NCI-H187 (cell line): ENCODE data around the gene MAP2K7.
"Not testable (repeated sequence)": the region's sequence is repeated elsewhere in the genome, so short reads cannot be mapped to it uniquely, and the experiment has no call there.

ENCODE experiments used
- DNase-seq, 2 experiments: peaks; one replicate each; lab custom pipeline; 2025; lab: John Stamatoyannopoulos, UW

The MAP2K7 gene

GRCh38 chr19:7908078-7908699 lies 4.5 kb downstream of the MAP2K7 start:
- no peak for DNase-seq

DNA sequence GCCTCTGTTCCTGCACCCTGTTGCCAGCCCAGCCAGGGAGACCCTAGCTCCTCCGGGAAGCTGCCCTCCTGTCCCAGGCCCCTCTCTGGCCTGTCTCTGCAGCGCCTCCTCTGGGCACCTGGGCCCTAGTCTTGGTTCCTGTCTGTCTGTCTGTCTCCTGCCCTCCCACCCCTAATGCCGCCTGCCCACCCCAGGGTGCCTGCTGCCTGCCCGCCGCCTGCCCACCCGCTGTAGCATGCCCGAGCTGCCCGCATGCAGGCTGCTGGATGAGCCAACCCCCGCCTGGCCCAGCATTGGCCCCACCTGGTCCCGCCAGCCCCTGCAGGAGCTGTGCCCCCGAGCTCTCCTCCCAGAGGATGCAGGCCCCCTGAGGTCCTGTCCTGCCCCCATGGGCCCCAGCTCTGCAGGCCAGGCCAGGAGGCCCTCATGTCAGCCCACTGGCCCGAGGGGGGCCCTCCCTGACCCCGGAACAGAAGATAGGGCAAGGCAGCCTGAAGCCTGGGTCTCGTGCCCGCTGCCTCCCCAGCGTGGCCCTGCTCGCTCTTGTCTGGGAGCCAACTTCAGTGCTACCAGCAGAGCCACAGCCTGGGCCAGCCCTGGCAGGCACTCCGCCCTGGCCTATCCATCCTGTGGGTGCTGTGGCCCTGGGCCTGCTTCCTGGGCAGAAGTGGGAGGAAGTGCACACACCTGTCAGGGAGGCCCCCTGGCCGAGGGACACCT lies 5.2 kb downstream of the MAP2K7 start:
- no peak for DNase-seq

DNA sequence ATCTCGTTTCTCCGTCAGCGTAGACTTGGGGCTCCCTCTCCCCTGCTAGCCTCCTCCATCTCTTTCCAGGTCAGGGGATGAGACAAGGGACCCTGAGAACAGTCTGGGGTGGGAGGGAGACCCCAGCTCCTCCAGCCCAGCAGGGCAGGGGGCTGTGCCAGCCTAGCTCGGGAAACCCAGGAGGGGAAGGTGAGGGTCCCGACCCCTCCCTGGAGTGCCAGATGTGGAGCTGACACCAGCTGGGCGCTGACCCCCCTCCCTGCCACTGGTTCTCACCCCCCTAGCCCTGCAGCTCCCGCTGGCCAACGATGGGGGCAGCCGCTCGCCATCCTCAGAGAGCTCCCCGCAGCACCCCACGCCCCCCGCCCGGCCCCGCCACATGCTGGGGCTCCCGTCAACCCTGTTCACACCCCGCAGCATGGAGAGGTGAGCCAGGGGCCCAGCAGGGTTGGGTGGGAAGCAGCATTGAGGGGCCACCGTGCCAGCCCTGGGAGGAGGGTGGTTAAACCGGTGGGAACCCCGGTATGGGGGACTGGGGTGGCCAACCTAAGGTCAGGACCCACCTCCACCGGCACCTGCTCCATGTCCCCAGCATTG lies 5.9 kb downstream of the MAP2K7 start:
- DNase-seq: no peak

GRCh38 chr19:7910321-7911161 lies 6.9 kb downstream of the MAP2K7 start:
- DNase-seq: no peak

- no peak for DNase-seq
These were observed 7.9 kb downstream of the MAP2K7 start for GRCh38 chr19:7911508-7912143.

GRCh38 chr19:7912144-7912696 lies 8.5 kb downstream of the MAP2K7 start:
- no peak for DNase-seq

DNA sequence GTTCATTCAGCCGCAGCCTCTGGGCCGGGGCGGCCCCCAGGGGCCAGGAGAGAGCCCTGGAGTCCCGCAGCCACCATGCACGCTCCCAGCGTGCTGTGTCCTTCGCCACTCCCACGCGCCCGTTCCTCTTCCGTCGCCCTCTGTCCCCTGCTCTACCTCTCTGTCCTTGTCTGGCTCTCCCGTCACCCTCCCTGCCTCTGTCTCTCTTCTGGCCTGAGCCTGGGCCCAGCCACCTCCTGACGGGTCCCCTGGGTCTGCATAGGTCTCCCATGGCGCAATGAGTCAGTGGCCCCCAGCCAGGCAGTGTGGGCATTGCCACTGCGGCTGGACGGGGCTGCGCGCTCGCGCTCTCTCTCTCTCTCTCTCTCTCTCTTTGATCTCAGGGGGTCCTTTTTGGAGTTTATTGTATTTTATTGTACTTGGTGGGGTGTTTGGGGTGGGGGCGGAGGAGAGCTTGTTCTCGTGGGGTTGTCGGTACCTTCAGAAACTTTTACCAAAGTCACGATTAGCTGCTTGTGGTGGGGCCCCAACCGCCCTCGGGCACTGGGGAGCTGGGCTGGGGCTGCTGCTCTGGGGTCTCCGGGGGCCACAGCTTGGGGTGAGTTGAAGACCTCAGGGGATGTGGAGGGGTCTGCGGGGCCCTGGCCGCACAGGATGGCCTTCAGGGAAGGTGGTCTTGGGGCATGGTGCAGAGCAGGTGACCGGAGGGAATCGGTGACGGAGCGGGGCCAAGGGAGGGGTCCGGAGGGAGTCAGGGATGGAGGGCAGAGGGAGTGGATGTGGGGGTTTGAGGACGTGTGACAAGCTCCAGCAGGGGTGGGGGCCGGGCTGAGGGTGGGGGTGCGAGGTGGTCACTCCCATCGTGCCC lies 9.3 kb downstream of the MAP2K7 start:
- no peak for DNase-seq

- DNase-seq: no peak
These were observed 10.0 kb downstream of the MAP2K7 start for GRCh38 chr19:7913652-7914051.

- no peak for DNase-seq
These were observed 10.4 kb downstream of the MAP2K7 start for GRCh38 chr19:7914099-7914498.

DNA sequence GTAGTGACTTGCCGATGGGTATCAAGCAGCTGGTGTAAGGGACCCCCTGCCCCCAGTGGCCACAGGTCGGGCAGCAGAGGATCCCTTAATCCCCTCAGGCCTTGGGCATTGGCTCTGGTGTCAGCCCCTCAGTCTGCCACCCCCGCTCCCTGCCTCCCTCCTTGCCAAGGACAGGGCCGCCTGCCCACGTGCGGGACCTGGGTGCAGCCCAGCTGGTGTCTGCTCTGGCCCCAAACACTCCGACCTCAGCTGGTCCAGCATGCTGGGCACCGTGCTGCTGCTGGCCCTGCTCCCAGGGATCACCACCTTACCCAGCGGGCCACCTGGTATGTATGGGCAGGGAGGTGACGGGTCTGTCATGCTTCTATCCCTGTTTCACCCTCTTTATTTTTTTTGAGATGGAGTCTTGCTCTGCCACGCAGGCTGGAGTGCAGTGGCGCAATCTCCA lies 10.9 kb downstream of the MAP2K7 start, which contains the start of gene TGFBR3L:
Gene TGFBR3L, plus strand, starts transcription at position 233 of the 448 bp plus-strand sequence.
- no peak for DNase-seq

DNA sequence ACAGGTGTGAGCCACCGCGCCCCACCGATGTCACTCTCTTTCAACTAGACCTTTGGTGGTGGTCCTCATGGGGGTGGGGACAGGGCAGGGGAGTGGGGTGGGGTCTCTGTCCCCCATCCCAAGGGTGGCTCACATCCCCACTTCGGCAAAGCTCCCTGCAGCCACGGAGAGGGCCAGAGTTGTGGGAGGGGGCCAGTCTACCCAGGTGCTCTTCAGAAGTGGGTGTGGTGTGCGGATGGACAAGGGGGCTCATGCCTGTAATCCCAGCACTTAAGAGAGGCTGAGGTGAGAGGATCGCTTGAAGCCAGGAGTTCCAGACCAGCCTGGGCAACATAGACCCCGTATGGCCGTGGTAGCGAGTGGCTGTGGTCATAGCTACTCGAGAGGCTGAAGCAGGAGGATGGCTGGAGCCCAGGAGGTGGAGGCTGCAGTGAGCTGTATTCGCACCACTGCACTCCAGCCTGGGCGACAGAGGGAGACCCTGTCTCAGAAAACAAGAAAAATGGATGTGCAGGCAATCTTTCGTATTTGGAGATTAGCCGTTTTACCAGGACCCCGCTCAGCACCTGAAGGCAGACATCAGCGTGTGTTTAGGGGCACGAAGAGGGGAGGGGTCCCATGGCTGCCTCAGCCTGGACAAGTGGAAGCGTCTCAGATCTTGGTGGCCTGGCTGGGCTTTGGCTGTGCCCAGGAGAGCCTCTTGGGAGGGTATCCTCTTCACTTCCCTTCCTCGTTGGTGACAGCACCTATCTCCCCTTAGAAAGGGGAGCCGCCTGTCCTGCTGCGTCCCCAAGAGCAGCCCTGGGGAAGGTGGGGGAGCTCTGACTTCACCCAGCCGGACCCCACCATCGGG lies 11.8 kb downstream of the MAP2K7 start:
- DNase-seq: no peak

- DNase-seq: no peak
These were observed 12.7 kb downstream of the MAP2K7 start for GRCh38 chr19:7916103-7916954.

DNA sequence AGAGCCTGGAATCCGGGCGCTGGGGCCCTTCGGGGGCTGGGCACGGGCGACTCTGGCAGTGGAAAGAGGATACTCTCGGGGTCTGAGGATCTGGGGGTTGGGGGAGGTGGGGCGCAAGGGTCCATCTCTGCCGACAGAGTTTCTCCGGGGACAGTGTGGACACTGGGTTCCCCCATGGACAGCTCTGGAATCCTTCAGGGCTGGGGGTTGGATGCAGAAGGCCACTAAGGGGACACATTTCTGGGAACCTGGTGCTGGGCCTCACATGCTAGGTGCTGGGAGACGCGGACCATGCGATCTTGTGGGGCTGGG lies 13.2 kb downstream of the MAP2K7 start:
- DNase-seq: no peak

GRCh38 chr19:7917267-7918061 lies 13.8 kb downstream of the MAP2K7 start:
- DNase-seq: no peak

- not testable (repeated sequence) for DNase-seq
These were observed 14.5 kb downstream of the MAP2K7 start for GRCh38 chr19:7918062-7918614.

DNA sequence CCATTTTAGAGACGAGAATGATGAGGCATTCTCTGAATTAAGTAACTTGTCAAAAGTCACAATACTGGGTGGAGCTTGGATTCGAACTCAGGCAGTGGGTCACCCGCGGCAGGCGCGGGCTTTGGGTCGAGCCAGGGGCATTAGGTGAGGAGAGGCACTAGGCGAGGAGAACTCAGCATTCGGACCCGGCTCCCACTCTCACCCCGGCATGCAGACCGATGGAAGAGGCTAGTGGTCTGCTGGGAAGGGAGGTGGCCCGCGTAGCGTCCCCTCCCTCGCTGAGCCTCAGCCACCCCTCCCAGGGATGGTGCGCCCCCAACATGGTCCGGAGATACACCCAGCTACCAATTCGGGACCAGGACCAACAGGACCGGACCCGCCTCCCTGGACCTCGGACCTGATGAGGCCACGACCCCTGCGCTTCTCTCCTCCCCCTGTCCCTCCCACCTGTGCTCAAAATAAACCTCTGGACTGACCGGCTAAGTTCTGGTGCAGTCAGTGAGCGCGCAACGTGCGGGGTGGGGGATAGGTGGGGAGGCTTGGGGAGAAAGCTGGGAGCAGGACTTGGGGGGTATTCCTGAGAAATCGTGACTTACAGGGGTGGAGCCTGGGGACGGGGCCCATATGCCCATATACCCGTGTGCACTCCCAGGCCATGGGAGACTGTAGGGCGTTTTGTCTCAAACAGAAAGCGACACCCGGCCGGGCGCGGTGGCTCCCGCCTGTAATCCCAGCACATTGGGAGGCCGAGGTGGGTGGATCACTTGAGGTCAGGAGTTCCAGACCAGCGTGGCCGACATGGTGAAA lies 15.1 kb downstream of the MAP2K7 start:
- no peak for DNase-seq
